HUES64 (cell line): Measurements from ENCODE around the gene SPSB3.

Experiments
- H3K27ac ChIP-seq: 2 replicates; pipeline ENCODE4 v1.7.0; 2013; ENCODE audit warnings: low read depth, low read length, inconsistent platforms
- H3K27me3 ChIP-seq: 2 replicates; pipeline ENCODE4 v1.6.1; 2013; ENCODE audit warnings: mild to moderate bottlenecking, low read length; ENCODE audit not compliant: insufficient read depth
- H3K36me3 ChIP-seq: 2 replicates; pipeline ENCODE4 v1.6.1; 2013; ENCODE audit warnings: mild to moderate bottlenecking, low read length; ENCODE audit not compliant: insufficient read depth
- H3K4me1 ChIP-seq: 2 replicates; pipeline ENCODE4 v1.6.1; 2013; ENCODE audit warnings: mild to moderate bottlenecking, low read length, moderate library complexity; ENCODE audit not compliant: insufficient read depth
- H3K4me3 ChIP-seq: 2 replicates; pipeline ENCODE4 v1.5.1; 2013; ENCODE audit warnings: mild to moderate bottlenecking, low read length, moderate library complexity
- H3K9ac ChIP-seq: 2 replicates; pipeline ENCODE4 v1.6.1; 2013; ENCODE audit warnings: mild to moderate bottlenecking, low read depth, low read length
- H3K9me3 ChIP-seq: 2 replicates; pipeline ENCODE4 v1.6.1; 2013; ENCODE audit warnings: low read depth, low read length; ENCODE audit not compliant: insufficient read depth
- WGBS: fragments of 150-250, 120-280 bp; methylation state at CpG from one replicate; pipeline ENCODE4 v1.1.7; 2013; ENCODE audit warnings: missing lambda C conversion rate; 5-methylcytosine and 5-hydroxymethylcytosine counted together

Gene SPSB3

DNA sequence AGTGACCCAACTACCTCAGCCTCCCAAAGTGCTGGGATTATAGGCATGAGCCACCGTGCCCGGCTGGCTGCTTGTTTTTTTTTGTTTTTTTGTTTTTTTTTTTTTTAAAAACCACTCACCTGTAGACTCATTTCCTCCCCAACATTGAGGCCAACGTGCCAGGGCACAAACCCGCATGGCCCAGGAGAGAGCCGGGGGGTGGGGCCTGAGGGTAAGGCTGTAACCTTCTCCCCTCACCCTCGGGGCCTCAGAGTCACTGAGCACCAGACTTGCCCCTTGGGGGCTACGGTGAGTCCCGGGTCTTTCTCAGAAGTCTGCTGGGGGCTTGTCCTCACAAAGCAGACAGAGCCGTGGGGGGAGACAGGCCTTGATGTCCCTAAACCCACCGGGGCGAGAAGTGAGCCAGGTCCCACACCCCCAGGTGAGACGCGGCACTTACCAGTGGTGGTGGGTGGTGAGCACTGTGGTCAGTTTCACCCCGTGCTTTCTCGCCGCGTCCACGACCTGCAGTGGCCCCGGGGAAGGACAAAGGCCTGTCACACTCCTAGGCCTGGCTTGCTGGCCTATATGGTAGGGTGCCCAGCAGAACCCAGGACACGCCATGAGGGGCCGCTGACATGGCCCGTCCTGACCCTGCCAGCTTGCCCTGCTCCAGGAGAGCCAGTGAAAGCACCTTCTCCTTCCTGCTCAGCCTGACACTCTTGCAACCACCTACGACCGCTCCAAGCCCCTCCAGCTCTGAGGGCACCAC lies 39.7 kb upstream of the SPSB3 start:
- Histone ChIP-seq H3K4me3 (no peak overlapping the region), H3K9me3 (no peaks in the 10 kb centered on the region), H3K36me3 (no peaks in the 10 kb centered on the region), H3K27me3 (peaks cover 3% of the 10 kb centered on the region; the same call in 1 of the 2 replicates), H3K4me1 (no peaks in the 10 kb centered on the region), H3K27ac (no peak overlapping the region), H3K9ac (no peak overlapping the region)
- WGBS, result 97% methylated on average over 22 of the region's 24 CpGs

DNA sequence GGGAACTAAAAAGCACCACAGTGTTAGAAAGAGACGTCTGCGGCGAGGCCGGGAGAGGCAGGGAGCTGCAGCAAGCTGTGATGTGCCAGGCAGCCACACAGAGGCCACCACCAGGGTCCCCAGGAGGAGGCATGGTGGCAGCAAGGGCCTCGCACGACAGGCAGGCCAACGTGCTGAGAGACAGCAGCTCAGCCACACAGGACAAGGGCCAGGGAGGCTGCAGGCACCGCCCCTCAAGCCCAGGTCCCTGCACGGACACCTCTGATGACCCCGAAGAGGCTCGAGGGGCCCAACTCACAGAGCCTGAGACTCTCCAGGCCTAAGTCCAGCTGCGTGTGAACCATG lies 38.5 kb upstream of the SPSB3 start:
- Histone ChIP-seq H3K27me3 (peaks cover 3% of the 10 kb centered on the region; the same call in 1 of the 2 replicates), H3K9me3 (no peaks in the 10 kb centered on the region), H3K4me1 (no peaks in the 10 kb centered on the region), H3K9ac (no peak overlapping the region), H3K36me3 (0 out of 2 replicates have a peak, but pooled peaks cover 7% of the 10 kb centered on the region), H3K4me3 (no peak overlapping the region), H3K27ac (no peak overlapping the region)
- WGBS, result 95% methylated on average over 12 of the region's 12 CpGs

DNA sequence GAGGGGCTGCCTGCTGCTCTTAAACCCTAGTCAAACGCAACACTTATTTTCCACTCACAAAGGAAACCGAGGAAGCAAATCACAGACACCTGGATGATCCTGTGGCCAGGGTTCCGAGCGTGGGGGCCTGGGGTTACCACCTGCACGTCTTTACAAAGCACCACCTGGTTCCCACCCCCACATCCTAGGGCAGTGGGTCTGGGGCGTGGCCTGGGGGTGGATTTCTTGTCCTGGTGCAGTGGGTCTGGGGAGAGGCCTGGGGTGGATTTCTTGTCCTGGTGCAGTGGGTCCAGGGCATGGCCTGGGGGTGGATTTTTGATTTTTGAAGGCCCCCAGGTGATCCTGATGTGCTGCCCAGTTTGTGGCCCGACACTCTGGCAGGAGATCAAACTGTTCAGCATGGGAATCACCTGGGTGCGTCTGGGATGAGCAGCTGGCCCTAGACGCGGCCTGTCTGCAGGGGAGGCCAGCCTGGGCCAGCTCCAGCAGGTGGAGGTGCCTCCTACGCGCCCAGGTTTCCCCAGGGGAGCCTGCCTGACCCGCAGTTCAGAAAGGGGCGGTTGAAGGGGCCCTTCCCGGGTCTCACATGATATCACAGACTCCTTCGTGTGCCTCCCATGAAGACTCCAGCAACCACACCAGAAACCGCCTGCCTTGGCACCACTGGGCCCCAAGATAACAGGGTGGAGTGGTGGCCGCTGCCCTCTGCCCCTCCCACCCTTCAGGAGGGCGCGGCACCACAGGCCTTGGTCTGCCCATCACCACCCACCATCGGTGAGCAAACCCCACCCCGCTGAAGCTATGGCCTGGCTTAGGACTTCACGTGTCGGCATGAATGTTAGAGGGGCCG lies 38.0 kb upstream of the SPSB3 start:
- no peak overlapping the region for H3K27ac ChIP-seq
- no peak overlapping the region for H3K4me3 ChIP-seq
- H3K36me3 ChIP-seq, result peaks cover 10% of the 10 kb centered on the region; the same call in 1 of the 2 replicates
- H3K9ac ChIP-seq, result no peak overlapping the region
- H3K9me3 ChIP-seq, result no peaks in the 10 kb centered on the region
- H3K27me3 ChIP-seq, result peaks cover under 1% of the 10 kb centered on the region; the same call in 1 of the 2 replicates
- H3K4me1 ChIP-seq, result no peaks in the 10 kb centered on the region
- WGBS, result 95% methylated on average over 25 of the region's 25 CpGs

DNA sequence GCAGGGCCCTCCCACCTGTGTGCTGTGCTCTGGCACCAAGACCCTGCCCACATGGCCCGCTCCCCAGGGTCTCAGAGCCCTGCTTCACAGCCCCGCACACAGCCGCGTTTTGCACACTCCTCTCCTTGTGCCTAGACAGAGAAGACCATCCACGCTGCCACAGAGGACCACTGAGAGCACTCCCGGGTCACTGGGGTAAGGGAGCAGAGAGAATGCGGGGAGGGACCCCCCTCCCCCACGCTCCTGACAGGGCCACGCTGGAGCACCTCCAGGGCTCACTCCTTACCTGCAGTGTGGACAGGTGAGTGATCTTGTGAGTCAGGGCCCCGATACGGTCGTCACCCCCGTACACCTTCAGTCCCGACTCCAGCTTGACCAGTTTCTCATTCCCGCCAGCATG lies 37.2 kb upstream of the SPSB3 start:
- H3K27me3 ChIP-seq, result no peaks in the 10 kb centered on the region
- H3K27ac ChIP-seq, result no peak overlapping the region
- no peaks in the 10 kb centered on the region for H3K4me1 ChIP-seq
- H3K36me3 ChIP-seq, result peaks cover 10% of the 10 kb centered on the region; the same call in 1 of the 2 replicates
- WGBS, result 94% methylated on average over 15 of the region's 15 CpGs
- no peak overlapping the region for H3K4me3 ChIP-seq
- H3K9me3 ChIP-seq, result no peaks in the 10 kb centered on the region
- no peak overlapping the region for H3K9ac ChIP-seq

DNA sequence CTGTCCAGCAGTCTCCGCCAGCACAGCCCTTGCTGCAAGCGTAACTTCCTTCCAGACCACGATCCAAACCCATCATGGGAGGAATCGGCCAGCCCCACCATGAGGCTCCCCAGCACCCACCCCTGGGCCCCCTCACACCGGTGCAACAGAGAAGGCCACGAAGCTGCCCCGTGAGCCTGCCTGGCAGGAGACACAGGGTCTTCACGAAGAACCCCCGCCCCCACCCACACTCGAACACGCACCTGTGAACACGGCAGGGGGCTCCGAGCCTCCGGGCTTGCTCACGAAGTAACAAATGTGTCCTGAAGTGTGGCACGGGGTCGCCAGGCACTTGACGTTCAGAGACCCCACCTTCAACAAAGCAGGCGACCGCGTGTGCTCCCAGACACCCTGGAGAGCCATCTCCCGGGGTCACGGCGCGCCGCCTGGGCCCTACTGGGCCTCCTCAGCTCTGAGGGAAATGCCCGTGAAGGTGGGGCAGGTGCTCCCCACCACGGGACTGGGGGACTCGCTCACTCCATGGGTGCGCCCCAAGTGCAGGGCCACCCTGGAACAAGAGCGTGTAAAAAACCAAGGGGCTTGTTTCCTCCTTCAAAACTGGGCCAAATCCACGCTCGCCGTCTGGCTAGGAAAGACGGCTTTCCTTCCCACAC lies 36.6 kb upstream of the SPSB3 start:
- WGBS, result 95% methylated on average over 35 of the region's 35 CpGs
- no peaks in the 10 kb centered on the region for H3K4me1 ChIP-seq
- no peak overlapping the region for H3K9ac ChIP-seq
- H3K9me3 ChIP-seq, result no peaks in the 10 kb centered on the region
- no peaks in the 10 kb centered on the region for H3K27me3 ChIP-seq
- H3K27ac ChIP-seq, result no peak overlapping the region
- H3K4me3 ChIP-seq, result no peak overlapping the region
- H3K36me3 ChIP-seq, result peaks cover 10% of the 10 kb centered on the region; the same call in 1 of the 2 replicates

DNA sequence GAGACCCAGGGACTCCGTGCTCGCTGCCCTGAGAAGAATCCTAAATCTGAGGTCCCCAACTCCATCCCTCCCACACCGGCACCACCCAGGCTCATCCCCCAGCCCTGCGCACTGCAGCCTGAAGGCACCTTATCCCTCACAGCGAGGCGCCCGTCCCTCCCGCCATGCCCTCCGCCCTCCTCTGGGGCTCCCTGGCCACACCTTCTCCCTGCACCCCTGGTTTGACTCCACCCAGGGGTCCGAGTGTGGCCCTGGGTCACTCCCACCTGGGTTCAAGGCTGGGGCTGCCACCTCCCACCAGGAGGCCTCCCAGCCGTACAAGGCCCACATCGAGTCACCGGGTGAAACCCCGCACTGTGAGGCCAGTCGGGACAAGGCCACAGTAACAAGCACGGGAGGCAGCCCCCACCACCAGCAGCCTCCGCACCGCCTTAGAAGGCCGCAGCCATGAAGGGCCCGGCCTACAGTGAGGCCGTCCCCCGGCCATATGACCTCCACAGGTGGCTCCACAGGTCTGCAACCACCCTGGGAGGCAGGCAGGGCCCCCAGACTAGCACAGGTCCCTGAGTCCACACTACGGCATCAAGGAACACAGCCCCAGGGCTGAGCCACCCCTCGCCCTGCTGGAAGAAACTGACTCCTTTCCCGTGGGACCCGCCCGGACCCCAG lies 36.0 kb upstream of the SPSB3 start:
- H3K36me3 ChIP-seq, result peaks cover 10% of the 10 kb centered on the region; the same call in 1 of the 2 replicates

DNA sequence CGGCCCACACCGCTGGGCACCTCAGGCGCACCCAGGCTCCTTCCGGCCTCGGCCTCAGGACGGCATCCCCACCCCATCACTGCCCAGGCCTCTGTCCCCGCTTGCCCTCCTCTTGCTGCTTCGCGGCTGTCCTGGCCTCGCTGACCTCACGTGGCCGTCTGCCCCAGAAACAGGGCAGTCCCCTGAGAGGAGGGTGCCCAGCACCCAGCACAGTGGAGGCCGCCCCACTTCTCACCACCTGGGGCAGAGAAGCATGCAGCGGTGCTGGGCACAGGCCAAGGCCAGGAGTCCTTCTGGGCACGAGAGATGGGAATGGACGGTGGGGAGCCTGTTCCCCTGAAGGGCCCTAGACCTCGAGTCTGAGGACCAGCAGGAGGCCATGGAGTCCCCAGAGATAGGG lies 35.3 kb upstream of the SPSB3 start:
- Histone ChIP-seq H3K27me3 (no peaks in the 10 kb centered on the region), H3K4me3 (no peak overlapping the region), H3K9me3 (no peaks in the 10 kb centered on the region), H3K36me3 (peaks cover 10% of the 10 kb centered on the region; the same call in 1 of the 2 replicates), H3K27ac (no peak overlapping the region), H3K9ac (no peak overlapping the region), H3K4me1 (no peaks in the 10 kb centered on the region)
- 94% methylated on average over 17 of the region's 17 CpGs for WGBS

More for the DNA sequence above, 36.0 kb upstream of the SPSB3 start:
- Histone ChIP-seq H3K4me3 (no peak overlapping the region), H3K9me3 (no peaks in the 10 kb centered on the region), H3K9ac (no peak overlapping the region), H3K4me1 (no peaks in the 10 kb centered on the region), H3K27me3 (no peaks in the 10 kb centered on the region), H3K27ac (no peak overlapping the region)
- 95% methylated on average over 27 of the region's 27 CpGs for WGBS

DNA sequence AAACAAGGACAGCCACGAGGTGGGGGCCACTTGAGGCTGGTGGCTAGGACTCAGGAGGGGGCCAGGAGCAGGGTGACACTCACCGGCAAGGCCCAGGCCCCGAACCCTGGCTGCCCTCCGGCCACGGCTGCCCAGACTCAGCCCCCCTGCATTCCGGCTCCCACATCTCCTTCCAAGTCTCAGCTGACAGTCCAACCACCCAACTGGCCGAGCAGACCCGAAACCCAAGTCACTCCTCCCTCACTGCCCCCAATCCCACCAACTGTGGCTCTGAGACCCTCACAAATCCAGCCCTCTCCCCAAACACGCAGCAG lies 34.9 kb upstream of the SPSB3 start:
- peaks cover 10% of the 10 kb centered on the region; the same call in 1 of the 2 replicates for H3K36me3 ChIP-seq
- 92% methylated on average over 9 of the region's 9 CpGs for WGBS
- H3K9ac ChIP-seq, result no peak overlapping the region

DNA sequence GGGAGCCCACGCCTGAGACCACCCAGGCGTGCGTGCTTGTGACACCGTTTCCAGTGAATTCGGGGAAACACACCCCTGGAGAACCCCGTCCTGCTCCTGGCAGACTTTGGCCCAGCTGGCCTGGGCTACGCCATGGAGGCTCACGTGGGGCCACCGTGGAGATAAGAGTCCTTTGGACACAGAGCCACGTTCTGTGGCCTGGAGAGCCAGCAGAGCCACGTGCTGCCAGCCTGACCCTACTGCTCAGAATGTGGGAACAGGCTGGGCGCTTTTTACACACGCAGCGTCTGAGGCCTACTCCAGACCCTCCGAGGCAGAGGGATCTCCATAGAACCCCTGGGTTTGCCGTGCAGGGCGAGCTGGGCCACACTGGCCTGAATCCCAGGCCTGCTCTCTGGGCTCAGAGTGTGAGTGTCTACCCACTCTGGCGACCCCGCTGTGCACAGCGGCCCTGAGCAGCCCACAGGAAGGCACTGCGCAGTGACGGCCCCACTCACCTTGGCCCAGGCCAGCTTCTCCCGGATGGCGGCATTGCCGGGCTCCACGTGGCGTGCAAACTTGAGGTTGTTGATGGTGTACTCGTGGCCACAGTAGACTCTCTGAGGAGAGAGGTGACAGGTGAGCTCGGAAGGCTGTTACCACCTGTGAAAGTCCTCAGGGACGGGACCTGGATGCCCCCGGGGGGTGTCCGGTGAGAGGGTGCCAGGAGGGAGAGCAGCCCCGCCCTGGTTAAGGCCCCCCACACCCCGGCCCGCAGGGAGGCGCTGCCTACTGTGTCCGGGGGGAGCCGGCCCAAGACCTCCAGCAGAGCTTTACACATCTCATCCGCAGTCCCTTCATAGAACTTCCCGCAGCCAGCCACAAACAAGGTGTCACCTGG lies 34.3 kb upstream of the SPSB3 start:
- WGBS, result 95% methylated on average over 40 of the region's 40 CpGs
- Histone ChIP-seq H3K27ac (no peak overlapping the region), H3K9ac (no peak overlapping the region), H3K9me3 (no peaks in the 10 kb centered on the region), H3K36me3 (peaks cover 10% of the 10 kb centered on the region; the same call in 1 of the 2 replicates), H3K4me3 (no peak overlapping the region), H3K27me3 (no peaks in the 10 kb centered on the region), H3K4me1 (no peaks in the 10 kb centered on the region)

More for the DNA sequence above, 34.9 kb upstream of the SPSB3 start:
- Histone ChIP-seq H3K4me1 (no peaks in the 10 kb centered on the region), H3K9me3 (no peaks in the 10 kb centered on the region), H3K27ac (no peak overlapping the region), H3K4me3 (no peak overlapping the region), H3K27me3 (no peaks in the 10 kb centered on the region)

DNA sequence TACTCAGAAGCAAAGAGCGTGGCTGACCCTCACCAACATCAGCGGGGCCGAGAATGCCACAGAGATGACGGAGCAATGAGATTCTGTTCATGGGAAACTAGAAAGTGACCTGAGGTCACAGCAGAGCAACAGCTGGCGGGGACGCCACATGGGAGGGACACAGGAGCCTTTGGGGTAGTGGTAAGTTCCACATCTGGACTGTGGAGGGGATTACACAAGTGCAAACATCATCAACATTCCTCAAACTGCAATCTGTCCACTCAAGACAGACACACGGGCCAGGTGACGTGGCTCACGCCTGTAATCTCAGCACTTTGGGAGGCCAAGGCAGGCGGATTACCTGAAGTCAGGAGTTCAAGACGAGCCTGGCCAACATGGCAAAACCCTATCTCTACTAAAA lies 33.1 kb upstream of the SPSB3 start:
- WGBS, result 97% methylated on average over 11 of the region's 11 CpGs
- H3K4me1 ChIP-seq, result no peaks in the 10 kb centered on the region
- H3K27me3 ChIP-seq, result no peaks in the 10 kb centered on the region
- H3K9ac ChIP-seq, result no peak overlapping the region
- peaks cover 10% of the 10 kb centered on the region; the same call in 1 of the 2 replicates for H3K36me3 ChIP-seq
- no peak overlapping the region for H3K4me3 ChIP-seq
- no peak overlapping the region for H3K27ac ChIP-seq
- no peaks in the 10 kb centered on the region for H3K9me3 ChIP-seq
